Lung (tissue), 12 donors: ENCODE measurements around the gene NPAT. TPM values are rescaled to one million over a fixed set of nuclear protein-coding genes. Genes with fewer than 3 reads are reported as not detected.

Source experiments
- ATAC-seq: fragments of 200-7000 bp; cut with Tn5 transposase; one replicate; pipeline ENCODE4 v1.9.1; 2020; ENCODE audit warnings: moderate number of reproducible peaks; ENCODE audit not compliant: insufficient read depth, low FRiP score
- DNase-seq, 3 donors: peaks; one replicate each; pipeline ENCODE4 v3.0.0-alpha.2; 2013 to 2017
- H3K27ac ChIP-seq, 2 donors: one replicate each; pipeline ENCODE4 v1.5.1; 2013; ENCODE audit warnings: mild to moderate bottlenecking in 2 of 2, moderate library complexity in 2 of 2, control low read depth in 1 of 2, inconsistent platforms in 1 of 2, low read depth in 1 of 2, low read length in 1 of 2
- H3K27me3 ChIP-seq, 3 donors: one replicate each; pipeline ENCODE4 v1.5.1; 2013; ENCODE audit warnings: low read length in 2 of 3; ENCODE audit not compliant: control insufficient read depth in 3 of 3, insufficient read depth in 3 of 3
- H3K36me3 ChIP-seq, 4 donors: one replicate each; pipeline ENCODE4 v1.5.1; 2013; ENCODE audit warnings: low read length in 4 of 4, mild to moderate bottlenecking in 1 of 4, moderate library complexity in 1 of 4; ENCODE audit not compliant: control insufficient read depth in 4 of 4, insufficient read depth in 4 of 4
- H3K4me1 ChIP-seq, 5 donors: one replicate each; pipeline ENCODE4 v1.5.1; 2013; ENCODE audit warnings: low read length in 5 of 5, mild to moderate bottlenecking in 2 of 5, moderate library complexity in 1 of 5; ENCODE audit not compliant: control insufficient read depth in 5 of 5, insufficient read depth in 5 of 5
- H3K4me3 ChIP-seq: one replicate; pipeline ENCODE4 v1.5.1; 2013; ENCODE audit warnings: mild to moderate bottlenecking, control low read depth, moderate library complexity
- H3K9ac ChIP-seq, 2 donors: one replicate each; pipeline ENCODE4 v1.5.1; 2013; ENCODE audit warnings: low read length in 2 of 2, control low read depth in 1 of 2; ENCODE audit not compliant: insufficient read depth in 1 of 2
- H3K9me3 ChIP-seq, 4 donors: one replicate each; pipeline ENCODE4 v1.5.1; 2013; ENCODE audit warnings: low read length in 3 of 4, mild to moderate bottlenecking in 1 of 4, moderate library complexity in 1 of 4; ENCODE audit not compliant: control insufficient read depth in 4 of 4, insufficient read depth in 3 of 4
- CTCF ChIP-seq: IDR thresholded peaks from 2 replicates; pipeline ENCODE4 v1.5.1; 2012; ENCODE audit warnings: mild to moderate bottlenecking; ENCODE audit errors: control extremely low read depth, extremely low read depth
- WGBS, 2 donors: extraction: QIAGEN DNeasy Blood & Tissue Kit; methylation state at CpG; one replicate each; pipeline ENCODE4 v1.1.7; 2013; 5-methylcytosine and 5-hydroxymethylcytosine counted together
- polyA plus RNA-seq, 2 donors: library from polyadenylated mRNA; stranded (reverse); fragments of 200-250 nt; gene quantifications; one replicate each; pipeline ENCODE4 v1.2.1, GENCODE V29; 2013
- total RNA-seq, 2 donors: library from RNA; depleted of rRNA in 1 of 2; stranded (reverse); fragments of >200 nt in 1 of 2; gene quantifications; one replicate each; pipeline ENCODE4 v1.2.1, GENCODE V29; 2014 to 2021
- donor health status: control.
- donor health status: control.
- donor health status: Bipolar disorder and iron deficiency.
- donor health status: healthy.
- donor health status: DM: yes; HTN: yes; CAD: no.

The NPAT gene
- total and polyA plus RNA-seq, 4 donors = 2.4 to 26.2 (median 7.5) TPM

- Histone ChIP-seq H3K36me3 (peaks cover 19 to 51% (median 35%) of the 10 kb centered on the region in 4 donors), H3K4me1 (no peaks in the 10 kb centered on the region), H3K4me3 (no peak overlapping the region), H3K9me3 (no peaks in the 10 kb centered on the region), H3K27me3 (no peaks in the 10 kb centered on the region), H3K27ac (no peak overlapping the region), H3K9ac (no peak overlapping the region)
- DNase-seq (no peak), ATAC-seq (no peak)
- TF ChIP-seq CTCF = no peak
- 83 to 84% methylated on average over 3 of the region's 3 CpGs for WGBS, 2 donors
Measured at GRCh38 chr11:108148556-108148955, 73.9 kb downstream of the NPAT start.

GRCh38 chr11:108147150-108147549 lies 75.3 kb downstream of the NPAT start:
- H3K9me3 ChIP-seq = no peaks in the 10 kb centered on the region
- no peaks in the 10 kb centered on the region for H3K4me1 ChIP-seq
- ATAC-seq (no peak), DNase-seq (no peak)
- H3K4me3 ChIP-seq = no peak overlapping the region
- no peak overlapping the region for H3K27ac ChIP-seq
- TF ChIP-seq CTCF = no peak
- H3K27me3 ChIP-seq = no peaks in the 10 kb centered on the region
- peaks cover 26 to 64% (median 43%) of the 10 kb centered on the region in 4 donors for H3K36me3 ChIP-seq
- H3K9ac ChIP-seq = no peak overlapping the region
- 76 to 90% methylated on average over 1 of the region's 1 CpG for WGBS, 2 donors

- Histone ChIP-seq H3K27me3 (no peaks in the 10 kb centered on the region), H3K27ac (no peak overlapping the region), H3K36me3 (peaks cover 19 to 60% (median 36%) of the 10 kb centered on the region in 4 donors), H3K4me1 (no peaks in the 10 kb centered on the region), H3K9ac (no peak overlapping the region), H3K9me3 (no peaks in the 10 kb centered on the region), H3K4me3 (no peak overlapping the region)
- WGBS, 2 donors = 89 to 94% methylated on average over 3 of the region's 3 CpGs
- TF ChIP-seq CTCF = no peak
- ATAC-seq = no peak
- DNase-seq = no peak
Measured at GRCh38 chr11:108144615-108145014, 77.8 kb downstream of the NPAT start.

GRCh38 chr11:108142304-108142703 lies 80.1 kb downstream of the NPAT start:
- 86 to 98% methylated on average over 7 of the region's 7 CpGs for WGBS, 2 donors
- Histone ChIP-seq H3K36me3 (peaks cover 19 to 52% (median 30%) of the 10 kb centered on the region in 4 donors), H3K9ac (no peak overlapping the region)

More at GRCh38 chr11:108142304-108142703, 80.1 kb downstream of the NPAT start:
- Histone ChIP-seq H3K27ac (no peak overlapping the region), H3K4me3 (no peak overlapping the region), H3K27me3 (no peaks in the 10 kb centered on the region), H3K9me3 (no peaks in the 10 kb centered on the region), H3K4me1 (no peaks in the 10 kb centered on the region)
- no peak for DNase-seq
- no peak for ATAC-seq
- TF ChIP-seq CTCF = no peak
